ENCODE data around the gene PEPD.

Gene PEPD

DNA sequence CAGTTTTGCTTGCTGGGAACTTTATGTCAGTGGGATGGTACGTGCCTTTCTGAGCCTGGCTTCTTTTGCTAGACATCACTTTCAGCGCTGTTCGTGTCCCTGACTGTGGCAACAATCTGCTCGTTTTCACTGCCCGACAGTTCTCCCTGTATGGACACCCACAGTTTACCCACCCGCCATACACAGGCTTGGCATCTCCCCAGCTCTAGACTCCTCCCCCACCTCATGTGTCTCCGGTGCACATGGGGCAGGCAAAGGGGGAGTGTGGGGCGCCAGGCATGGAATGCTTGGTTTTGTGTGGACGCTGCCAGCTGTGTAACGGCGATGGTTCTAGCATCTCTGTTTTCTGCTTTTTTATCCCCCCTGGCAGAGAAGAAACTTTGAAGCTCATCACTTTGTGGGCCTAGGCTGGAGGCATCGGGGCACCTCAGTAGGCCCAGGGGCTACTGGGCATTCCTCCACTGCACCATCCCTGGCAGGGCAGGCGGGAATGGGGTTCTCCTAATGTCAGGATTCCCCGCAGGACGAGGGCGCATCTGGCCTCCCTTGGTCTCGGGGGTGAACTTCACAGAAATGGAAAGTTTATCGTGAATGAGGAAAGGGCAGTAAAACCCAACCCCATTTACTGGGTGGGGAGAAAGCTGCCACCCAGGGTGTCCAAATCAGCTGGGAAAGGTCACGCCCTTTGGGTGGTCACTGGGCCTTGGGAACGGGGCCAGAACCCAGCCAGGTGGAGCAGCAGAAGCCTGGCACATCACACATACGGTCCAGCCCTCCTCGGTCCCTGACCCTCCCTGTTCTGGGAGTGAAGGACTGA, 87.3 kb downstream of the PEPD start:
- TF ChIP-seq, protein P1, sequence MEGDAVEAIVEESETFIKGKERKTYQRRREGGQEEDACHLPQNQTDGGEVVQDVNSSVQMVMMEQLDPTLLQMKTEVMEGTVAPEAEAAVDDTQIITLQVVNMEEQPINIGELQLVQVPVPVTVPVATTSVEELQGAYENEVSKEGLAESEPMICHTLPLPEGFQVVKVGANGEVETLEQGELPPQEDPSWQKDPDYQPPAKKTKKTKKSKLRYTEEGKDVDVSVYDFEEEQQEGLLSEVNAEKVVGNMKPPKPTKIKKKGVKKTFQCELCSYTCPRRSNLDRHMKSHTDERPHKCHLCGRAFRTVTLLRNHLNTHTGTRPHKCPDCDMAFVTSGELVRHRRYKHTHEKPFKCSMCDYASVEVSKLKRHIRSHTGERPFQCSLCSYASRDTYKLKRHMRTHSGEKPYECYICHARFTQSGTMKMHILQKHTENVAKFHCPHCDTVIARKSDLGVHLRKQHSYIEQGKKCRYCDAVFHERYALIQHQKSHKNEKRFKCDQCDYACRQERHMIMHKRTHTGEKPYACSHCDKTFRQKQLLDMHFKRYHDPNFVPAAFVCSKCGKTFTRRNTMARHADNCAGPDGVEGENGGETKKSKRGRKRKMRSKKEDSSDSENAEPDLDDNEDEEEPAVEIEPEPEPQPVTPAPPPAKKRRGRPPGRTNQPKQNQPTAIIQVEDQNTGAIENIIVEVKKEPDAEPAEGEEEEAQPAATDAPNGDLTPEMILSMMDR (IDR thresholded peaks at IDR 0.05; ENCODE audit: borderline replicate concordance, insufficient read depth, low read depth, low read length): no peak
- no peak overlapping the region for H3K4me3 ChIP-seq (ENCODE audit: low read depth, low read length)

DNA sequence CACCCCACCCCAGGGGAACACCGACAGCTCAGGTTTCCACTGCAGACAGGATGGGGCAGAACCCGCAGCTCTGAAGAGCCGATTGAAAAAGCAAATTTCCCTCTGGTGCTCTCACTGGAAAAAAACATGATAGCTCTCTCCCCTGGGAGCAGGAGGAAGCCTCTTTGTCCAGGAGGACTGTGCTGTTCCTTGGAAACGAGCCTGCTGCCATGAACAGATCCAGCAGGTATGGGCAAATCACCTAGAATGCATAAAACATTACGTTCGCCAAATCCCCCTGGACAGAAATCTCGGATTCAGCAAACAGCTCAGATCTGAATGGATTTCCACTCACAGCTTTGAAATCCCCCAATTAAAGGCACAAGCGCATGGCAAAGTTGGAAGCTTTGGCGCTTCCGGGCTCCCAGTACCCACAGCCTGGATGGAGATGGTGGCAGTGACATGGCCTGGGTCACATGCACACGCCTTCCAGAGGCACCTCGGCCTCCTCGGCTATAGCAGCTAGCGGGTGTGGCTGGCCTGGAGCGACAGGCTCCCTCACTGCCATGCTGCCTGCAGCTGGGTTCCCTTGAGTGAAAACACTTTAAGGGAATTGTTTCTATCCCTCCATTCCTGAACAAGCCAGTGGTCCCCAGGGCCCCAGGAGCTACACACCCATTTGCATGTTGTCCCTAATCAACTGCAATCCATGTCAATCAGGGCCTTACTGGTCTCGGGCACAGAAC, 89.0 kb downstream of the PEPD start:
- no peak overlapping the region for H3K4me3 ChIP-seq (ENCODE audit: low read depth, low read length)
- TF ChIP-seq, protein P1 (IDR thresholded peaks at IDR 0.05; ENCODE audit: borderline replicate concordance, insufficient read depth, low read depth, low read length): no peak

DNA sequence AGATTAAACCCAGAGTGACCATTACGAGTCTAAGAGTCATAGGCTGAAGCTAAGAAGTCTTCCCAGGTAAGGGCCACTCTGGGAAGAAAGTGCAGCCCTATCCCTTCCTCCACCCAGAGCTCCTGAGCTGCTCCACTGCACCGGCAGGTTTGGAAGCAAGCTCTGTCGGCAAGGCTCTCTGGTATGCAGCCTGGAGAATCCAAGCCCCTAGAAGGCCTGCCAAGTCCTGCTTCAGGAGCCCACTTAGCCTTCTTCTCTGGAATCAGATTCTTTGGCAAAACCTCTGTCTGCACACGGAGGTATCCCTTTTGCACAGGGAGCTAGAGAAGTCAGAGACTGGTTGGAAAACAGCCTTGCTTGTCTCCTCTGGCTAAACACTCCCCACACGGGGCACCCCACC, 89.6 kb downstream of the PEPD start:
- H3K4me3 ChIP-seq (ENCODE audit: low read depth, low read length): no peak overlapping the region
- TF ChIP-seq, protein P1 (IDR thresholded peaks at IDR 0.05; ENCODE audit: borderline replicate concordance, insufficient read depth, low read depth, low read length): no peak

DNA sequence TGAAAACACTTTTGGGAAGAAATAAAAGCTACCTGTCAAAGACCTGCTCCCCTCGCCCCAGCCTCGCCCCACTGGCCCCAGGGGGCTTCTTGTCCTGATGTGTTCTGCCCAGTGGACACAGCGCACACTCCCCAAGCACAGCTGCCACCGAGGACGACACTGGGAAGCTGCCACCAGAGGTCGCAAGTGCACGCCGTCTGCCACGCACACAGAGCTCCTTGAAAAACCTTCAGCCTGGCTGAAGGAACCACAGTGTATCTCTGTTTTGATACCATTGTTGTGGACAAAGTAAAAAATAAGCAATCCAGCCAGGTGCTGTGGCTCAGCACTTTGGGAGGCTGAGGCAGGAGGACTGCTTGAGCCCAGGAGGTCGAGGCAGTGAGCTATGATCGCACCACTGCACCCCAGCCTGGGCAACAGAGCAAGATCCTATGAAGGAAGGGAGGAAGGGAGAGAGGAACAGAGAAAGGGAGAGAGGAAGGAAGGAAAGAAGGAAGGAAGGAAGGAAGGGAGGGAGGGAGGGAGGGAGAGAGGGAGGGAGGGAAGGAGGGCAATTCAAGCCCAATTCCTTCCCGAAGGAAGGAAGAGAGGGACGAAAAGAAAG, 90.8 kb downstream of the PEPD start:
- no peak overlapping the region for H3K4me3 ChIP-seq (ENCODE audit: low read depth, low read length)
- TF ChIP-seq, protein P1 (IDR thresholded peaks at IDR 0.05; ENCODE audit: borderline replicate concordance, insufficient read depth, low read depth, low read length): peak; percentile 88

DNA sequence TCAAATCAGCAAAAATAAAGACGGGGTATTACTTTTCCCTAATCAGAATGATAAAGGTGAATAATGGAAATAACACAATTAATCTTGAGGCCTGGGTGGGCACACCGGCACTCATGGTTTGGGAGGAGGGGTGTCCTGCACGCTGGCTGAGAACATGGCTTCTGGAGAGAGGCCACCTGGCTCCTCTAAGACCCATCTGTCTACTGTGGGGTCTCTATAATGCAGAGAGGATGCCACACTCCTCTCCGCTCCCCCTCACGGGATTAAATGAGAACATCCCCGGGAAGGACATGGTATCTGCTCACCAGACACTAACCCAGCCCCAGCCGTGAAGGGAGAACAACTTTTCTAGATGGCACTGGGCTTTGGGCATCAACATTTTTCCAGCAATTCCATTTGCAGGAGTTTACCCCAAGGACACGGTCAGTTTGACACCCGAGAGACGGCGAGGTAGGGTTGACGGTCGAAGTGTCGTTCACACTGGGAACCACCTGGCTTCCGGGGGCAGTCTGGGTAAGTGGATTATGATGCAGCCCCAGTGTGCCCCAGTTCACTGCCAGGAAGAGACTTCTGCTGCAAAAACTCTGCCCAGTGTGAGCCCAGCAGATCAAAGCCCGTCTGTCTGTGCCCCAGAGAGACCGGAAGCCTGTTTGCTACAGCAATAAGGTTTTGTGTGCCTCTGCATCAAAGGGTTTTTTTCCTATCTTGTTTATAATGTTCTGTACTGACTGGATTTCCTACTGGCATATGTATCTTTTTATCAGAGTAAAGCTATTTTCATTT, 91.5 kb downstream of the PEPD start:
- TF ChIP-seq, protein P1 (IDR thresholded peaks at IDR 0.05; ENCODE audit: borderline replicate concordance, insufficient read depth, low read depth, low read length): no peak
- no peak overlapping the region for H3K4me3 ChIP-seq (ENCODE audit: low read depth, low read length)

DNA sequence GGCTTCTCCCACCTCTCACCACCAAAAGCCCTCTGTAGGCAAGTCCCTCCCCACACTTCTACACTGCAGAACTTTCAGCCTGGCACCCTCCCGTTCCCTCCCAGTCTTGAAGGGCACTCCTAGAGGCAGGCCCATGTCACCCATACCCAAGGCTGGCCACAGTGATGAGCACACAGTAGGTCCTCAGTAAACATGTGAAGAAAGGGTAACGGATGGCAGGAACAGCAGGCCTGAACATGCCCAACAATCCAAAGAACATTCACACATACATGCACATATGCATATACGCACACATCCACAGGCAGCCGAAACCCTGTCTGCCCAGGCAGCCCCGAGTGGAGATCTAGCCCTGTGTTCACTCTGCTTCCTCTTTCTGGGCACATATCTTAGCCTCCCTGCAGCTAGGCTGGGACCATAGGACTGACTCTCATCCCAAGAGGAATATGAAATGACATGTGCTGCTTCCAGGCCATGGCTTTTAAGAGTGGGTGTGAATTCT, 92.9 kb downstream of the PEPD start:
- no peak overlapping the region for H3K4me3 ChIP-seq (ENCODE audit: low read depth, low read length)
- TF ChIP-seq, protein P1 (IDR thresholded peaks at IDR 0.05; ENCODE audit: borderline replicate concordance, insufficient read depth, low read depth, low read length): no peak

Data from GM12875 (cell line).